GM12865 (cell line): ENCODE data around the gene GRAMD1A.

Experiments
- DNase-seq: peaks from one replicate; pipeline ENCODE4 v3.0.0; 2010; ENCODE audit warnings: low read depth
- H3K4me3 ChIP-seq: 2 replicates; pipeline ENCODE4 v1.5.1; 2011; ENCODE audit warnings: mild to moderate bottlenecking, low read depth, low read length, control low read depth
- TF ChIP-seq, protein P1 (sequence below): IDR thresholded peaks from 2 replicates; pipeline ENCODE4 v1.5.1; 2011; ENCODE audit warnings: low read length, control low read depth, low read depth, inconsistent platforms; ENCODE audit not compliant: insufficient read depth; ENCODE audit errors: missing control alignments

GRAMD1A gene

DNA sequence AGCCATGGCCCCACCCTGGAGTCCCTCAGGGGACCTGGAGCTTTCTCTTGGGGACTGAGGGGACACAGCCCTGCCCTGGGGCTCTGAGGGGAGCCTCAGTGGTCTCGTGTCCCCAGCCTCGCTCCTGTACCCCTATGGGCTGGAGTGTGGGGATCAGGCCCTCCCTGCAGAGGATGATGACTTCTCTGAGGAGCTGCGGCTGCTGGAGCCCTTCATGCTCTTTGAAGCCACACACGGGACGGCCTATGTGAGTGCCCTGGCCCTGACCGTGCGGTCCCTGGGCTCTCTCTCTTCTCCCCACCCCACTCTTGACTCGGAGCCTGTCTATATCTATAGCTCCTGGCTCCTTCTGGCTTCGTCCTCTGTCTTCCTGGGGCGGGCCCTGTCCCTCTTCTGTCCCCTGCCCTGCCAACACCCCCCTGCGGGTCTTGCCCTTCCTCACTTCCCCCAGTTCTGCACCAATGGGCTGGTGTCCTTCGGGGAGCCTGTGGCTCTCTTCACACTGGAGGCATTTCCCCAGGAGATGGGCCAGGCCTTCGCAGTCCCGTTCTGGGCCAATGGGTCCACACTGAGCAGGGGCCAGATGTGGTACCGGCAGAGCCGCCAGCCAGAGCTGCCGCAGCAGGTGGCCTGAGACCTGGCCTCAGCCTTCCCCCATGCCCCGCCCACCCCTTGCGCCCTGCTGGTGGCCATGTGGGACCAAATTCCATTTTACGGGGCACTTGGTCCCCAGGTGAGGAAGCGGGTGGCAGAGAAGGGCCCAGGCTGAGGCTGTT lies 74.5 kb downstream of the GRAMD1A start:
- no peak for DNase-seq
- H3K4me3 ChIP-seq: no peak overlapping the region
- TF ChIP-seq, protein P1, sequence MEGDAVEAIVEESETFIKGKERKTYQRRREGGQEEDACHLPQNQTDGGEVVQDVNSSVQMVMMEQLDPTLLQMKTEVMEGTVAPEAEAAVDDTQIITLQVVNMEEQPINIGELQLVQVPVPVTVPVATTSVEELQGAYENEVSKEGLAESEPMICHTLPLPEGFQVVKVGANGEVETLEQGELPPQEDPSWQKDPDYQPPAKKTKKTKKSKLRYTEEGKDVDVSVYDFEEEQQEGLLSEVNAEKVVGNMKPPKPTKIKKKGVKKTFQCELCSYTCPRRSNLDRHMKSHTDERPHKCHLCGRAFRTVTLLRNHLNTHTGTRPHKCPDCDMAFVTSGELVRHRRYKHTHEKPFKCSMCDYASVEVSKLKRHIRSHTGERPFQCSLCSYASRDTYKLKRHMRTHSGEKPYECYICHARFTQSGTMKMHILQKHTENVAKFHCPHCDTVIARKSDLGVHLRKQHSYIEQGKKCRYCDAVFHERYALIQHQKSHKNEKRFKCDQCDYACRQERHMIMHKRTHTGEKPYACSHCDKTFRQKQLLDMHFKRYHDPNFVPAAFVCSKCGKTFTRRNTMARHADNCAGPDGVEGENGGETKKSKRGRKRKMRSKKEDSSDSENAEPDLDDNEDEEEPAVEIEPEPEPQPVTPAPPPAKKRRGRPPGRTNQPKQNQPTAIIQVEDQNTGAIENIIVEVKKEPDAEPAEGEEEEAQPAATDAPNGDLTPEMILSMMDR: no peak

DNA sequence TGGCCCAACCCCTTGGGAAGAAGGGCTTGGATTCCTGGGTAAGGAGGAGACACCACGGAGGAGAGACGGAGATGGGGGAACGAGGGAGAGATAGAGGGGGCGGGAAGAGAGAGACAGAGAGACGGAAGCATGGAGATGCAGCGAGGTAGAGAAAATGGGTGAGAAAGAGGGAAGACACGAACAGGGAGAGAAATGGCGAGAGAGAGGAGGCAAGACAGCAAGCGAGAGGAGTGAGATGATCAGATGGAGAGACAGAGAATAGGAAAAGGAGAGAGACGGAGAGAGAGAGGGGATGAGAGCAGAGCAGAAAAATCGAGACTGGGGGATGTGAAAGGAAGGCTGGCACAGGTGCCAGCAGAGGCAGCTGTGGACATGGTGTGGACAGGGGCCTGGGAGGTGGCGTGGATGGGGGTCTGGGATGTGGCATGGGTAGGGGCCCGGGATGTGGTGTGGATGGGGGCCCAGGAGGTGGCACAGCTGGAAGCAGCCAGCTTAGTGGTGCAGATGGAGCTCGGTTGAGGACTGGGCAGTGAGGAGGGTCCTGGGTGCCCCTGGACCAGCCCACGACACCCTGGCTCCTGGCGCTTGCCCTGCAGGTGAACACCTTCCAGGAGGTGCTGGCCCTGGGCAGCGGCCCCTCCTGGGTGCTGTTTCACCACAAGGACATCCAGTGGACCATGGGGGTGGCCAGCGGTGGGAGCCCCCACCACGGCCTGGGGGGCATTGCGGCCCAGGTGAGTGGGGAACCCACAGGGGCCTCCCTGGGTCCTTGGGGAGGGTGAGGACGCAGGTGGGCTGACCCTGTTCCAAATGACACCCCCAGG lies 75.3 kb downstream of the GRAMD1A start:
- TF ChIP-seq, protein P1: no peak
- no peak overlapping the region for H3K4me3 ChIP-seq
- no peak for DNase-seq

DNA sequence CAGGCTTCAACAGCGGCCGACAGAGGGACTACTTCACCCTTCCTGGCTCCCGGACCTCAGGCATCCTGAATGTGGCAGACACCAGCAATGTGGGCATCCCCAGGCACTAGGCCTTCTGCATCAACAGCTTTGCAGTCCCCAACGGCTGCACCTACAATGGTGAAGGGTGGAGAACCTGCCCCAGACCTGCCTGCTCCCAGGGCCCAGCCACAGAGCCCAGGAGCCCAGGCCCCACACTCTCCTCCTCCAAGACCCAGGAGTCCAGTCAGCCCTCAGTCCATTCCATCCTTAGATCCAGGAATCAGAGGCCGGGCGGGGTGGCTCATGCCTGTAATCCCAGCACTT lies 75.9 kb downstream of the GRAMD1A start:
- no peak for DNase-seq
- TF ChIP-seq, protein P1: no peak
- no peak overlapping the region for H3K4me3 ChIP-seq
